ENCODE measurements around the gene EEFSEC.

- no peak for TF ChIP-seq CTCF (IDR thresholded peaks at IDR 0.05; ENCODE audit: low read length)
- TF ChIP-seq EZH2 (optimal IDR thresholded peaks at IDR 0.05; ENCODE audit: low read depth, low read length) = no peak
Measured at GRCh38 chr3:128195369-128195768, 42.1 kb downstream of the EEFSEC start.

All from MM.1S (cell line).